Peyer's patch (tissue), 4 donors: ENCODE measurements around the gene PIP4K2B.

Source experiments
- CTCF ChIP-seq, 6 experiments: fragments of 450-650 bp in 4 of 6; fragments of 200-600 bp in 2 of 6; sonication (generic) in 1 of 6; IDR thresholded peaks; one replicate each; pipeline ENCODE4 v1.5.1; 2017 to 2019; ENCODE audit warnings: antibody characterized with exemption in 6 of 6, mild to moderate bottlenecking in 3 of 6, moderate library complexity in 1 of 6
- POLR2A ChIP-seq, 2 donors: fragments of 450-650 bp; IDR thresholded peaks; one replicate each; pipeline ENCODE4 v1.5.1; 2017; ENCODE audit warnings: antibody characterized with exemption in 2 of 2, mild to moderate bottlenecking in 2 of 2, moderate library complexity in 2 of 2

DNA sequence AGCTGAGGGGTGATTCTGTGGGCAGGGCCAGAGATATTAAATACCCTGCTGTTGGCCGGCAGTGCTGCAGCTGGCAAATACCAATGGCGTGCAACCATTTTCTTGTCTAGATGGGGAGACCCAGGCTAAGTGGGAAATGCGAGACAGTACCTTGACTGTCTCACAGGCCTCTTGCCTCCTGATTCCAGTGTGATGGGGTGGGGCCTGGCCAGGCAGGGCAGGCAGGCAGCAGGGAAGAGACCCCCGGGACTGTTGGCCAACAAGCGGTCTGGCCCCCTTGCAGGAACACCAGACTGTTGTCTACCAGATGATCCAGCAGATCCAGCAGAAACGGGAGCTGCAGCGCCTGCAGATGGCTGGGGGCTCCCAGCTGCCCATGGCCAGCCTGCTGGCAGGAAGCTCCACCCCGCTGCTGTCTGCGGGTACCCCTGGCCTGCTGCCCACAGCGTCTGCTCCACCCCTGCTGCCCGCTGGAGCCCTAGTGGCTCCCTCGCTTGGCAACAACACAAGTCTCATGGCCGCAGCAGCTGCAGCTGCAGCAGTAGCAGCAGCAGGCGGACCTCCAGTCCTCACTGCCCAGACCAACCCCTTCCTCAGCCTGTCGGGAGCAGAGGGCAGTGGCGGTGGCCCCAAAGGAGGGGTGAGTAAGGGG, 74.9 kb downstream of the PIP4K2B start:
- TF ChIP-seq CTCF (IDR thresholded peaks at IDR 0.05) = no peak
- TF ChIP-seq POLR2A (IDR thresholded peaks at IDR 0.05) = no peak
